Activated CD8-positive, alpha-beta T cell treated with anti-CD3 and anti-CD28 coated beads, Interleukin-2, amount 10 ng/mL, durations not matched to agents 7 days and 5 days (primary cell): ENCODE data around the gene SNX7. TPM values are rescaled to one million over a fixed set of nuclear protein-coding genes. Genes with fewer than 3 reads are reported as not detected.

Experiments used
- ATAC-seq: fragments of 150-1000 bp; cut with Tn5 transposase; one replicate; pipeline ENCODE4 v1.10.0; 2021; ENCODE audit warnings: moderate library complexity
- CTCF ChIA-PET: fragments of 350-600 bp; sonication (Branson Sonifier 250); formaldehyde crosslinking; loops from one replicate; lab custom pipeline; 2021; ENCODE audit warnings: antibody characterized with exemption; lab: Charles Lee
- POLR2A ChIA-PET: fragments of 350-600 bp; sonication (Branson Sonifier 250); formaldehyde crosslinking; loops from one replicate; lab custom pipeline; 2021; ENCODE audit warnings: antibody characterized with exemption; lab: Charles Lee
- DNase-seq: peaks from one replicate; pipeline ENCODE4 v3.0.0-alpha.2; 2020
- H3K27ac Mint-ChIP-seq: one replicate; pipeline ENCODE4 v1.8.0; 2021; ENCODE audit warnings: mild to moderate bottlenecking, mixed read lengths
- H3K27me3 Mint-ChIP-seq: one replicate; pipeline ENCODE4 v1.8.0; 2021; ENCODE audit warnings: low read depth, mixed read lengths
- H3K36me3 Mint-ChIP-seq: one replicate; pipeline ENCODE4 v1.8.0; 2021; ENCODE audit warnings: low read depth, mixed read lengths
- H3K4me1 Mint-ChIP-seq: one replicate; pipeline ENCODE4 v1.8.0; 2021; ENCODE audit warnings: low read depth, mixed read lengths
- H3K4me3 Mint-ChIP-seq: one replicate; pipeline ENCODE4 v1.8.0; 2021; ENCODE audit warnings: mild to moderate bottlenecking, mixed read lengths
- H3K9me3 Mint-ChIP-seq: one replicate; pipeline ENCODE4 v1.8.0; 2022; ENCODE audit warnings: mixed read lengths; ENCODE audit not compliant: insufficient read depth
- total RNA-seq, 2 experiments: library from RNA; stranded (reverse); gene quantifications; one replicate each; pipeline ENCODE4 v1.2.3, GENCODE V29; 2021

The SNX7 gene
- total RNA-seq, 2 experiments from 2014 or later = not detected

DNA sequence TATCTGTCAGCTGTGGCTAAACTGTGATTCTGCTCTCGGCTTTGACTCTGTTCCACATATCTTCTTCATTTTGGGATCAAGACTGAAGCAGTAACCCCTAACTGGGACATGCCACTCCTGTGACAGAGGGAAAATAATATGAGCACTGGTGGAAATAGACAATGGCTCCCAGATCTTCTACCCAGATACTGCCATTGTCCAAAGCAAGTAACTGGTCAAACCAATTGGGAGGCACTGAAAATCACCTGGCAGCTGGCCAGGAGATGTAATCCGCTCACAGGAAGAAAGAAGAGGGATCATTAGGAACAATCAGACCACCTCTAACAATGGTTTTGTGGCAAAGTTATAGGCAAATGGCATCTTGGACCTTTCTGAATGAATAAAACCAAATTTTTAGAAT is 10.7 kb downstream of the SNX7 start:
- Mint-ChIP-seq H3K36me3 (no peaks in the 10 kb centered on the region), H3K4me3 (no peak overlapping the region), H3K4me1 (no peaks in the 10 kb centered on the region), H3K9me3 (no peaks in the 10 kb centered on the region), H3K27ac (no peak overlapping the region), H3K27me3 (no peaks in the 10 kb centered on the region)
- ChIA-PET CTCF (no interaction called here), POLR2A (no interaction called here)
- DNase-seq (no peak), ATAC-seq (no peak)

DNA sequence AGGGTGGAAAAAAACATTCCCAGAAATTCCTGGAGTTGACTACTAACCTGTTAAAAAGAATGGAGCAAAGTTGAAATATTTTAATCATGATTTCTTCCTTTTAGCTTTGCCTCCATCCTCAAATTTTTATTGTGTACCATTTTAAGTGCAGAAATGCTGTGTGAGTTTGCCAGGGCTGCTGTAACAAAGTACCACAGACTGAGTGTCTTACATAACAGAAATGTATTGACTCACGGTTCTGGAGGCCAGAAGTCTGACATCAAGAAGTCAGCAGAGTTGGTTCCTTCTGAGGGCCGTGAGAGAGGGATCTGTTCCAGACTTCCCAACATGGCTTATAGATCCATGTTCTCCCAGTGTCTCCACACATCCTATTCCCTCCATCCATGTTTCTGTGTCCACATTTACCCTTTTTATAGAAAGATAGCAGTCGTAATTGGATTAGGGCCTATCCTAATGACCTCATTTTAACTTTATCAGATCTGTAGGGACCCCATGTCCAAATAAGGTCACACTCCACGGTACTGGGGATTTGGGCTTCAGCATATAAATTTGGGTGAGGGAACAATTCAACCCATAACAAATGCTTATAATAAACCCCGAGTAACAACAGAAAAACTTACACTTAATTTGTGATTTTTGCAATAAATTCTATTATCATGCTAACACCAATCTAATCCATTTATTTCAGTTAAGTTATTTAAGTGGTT is 12.7 kb downstream of the SNX7 start:
- H3K27ac Mint-ChIP-seq = no peak overlapping the region
- no peaks in the 10 kb centered on the region for H3K27me3 Mint-ChIP-seq
- H3K4me1 Mint-ChIP-seq = no peaks in the 10 kb centered on the region
- H3K9me3 Mint-ChIP-seq = no peaks in the 10 kb centered on the region
- H3K36me3 Mint-ChIP-seq = no peaks in the 10 kb centered on the region
- ChIA-PET POLR2A (no interaction called here), CTCF (no interaction called here)
- DNase-seq = no peak
- no peak for ATAC-seq
- H3K4me3 Mint-ChIP-seq = no peak overlapping the region

DNA sequence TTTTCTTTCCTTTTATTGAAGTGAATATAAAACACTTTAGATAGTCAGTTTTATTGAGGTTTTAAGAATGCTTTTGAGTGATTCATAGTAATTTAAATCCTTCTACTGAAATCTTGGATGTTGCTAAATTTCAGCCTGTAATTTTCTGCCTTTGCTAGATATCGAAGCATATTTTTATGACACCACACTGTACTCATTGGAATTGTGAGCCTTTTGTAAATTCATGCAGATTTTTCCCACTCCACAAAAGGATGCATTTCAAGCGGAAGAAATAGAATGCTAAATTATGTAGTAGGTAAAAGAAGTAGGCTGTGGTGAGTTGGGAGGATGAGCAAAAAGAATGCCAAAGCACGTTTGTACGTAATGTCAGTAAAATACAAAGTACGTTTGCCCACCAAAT is 13.8 kb downstream of the SNX7 start:
- DNase-seq (no peak), ATAC-seq (no peak)
- no peaks in the 10 kb centered on the region for H3K9me3 Mint-ChIP-seq
- POLR2A ChIA-PET = no interaction called here
- no peak overlapping the region for H3K27ac Mint-ChIP-seq
- no peaks in the 10 kb centered on the region for H3K36me3 Mint-ChIP-seq
- no peak overlapping the region for H3K4me3 Mint-ChIP-seq
- H3K27me3 Mint-ChIP-seq = no peaks in the 10 kb centered on the region
- CTCF ChIA-PET = no interaction called here
- no peaks in the 10 kb centered on the region for H3K4me1 Mint-ChIP-seq

DNA sequence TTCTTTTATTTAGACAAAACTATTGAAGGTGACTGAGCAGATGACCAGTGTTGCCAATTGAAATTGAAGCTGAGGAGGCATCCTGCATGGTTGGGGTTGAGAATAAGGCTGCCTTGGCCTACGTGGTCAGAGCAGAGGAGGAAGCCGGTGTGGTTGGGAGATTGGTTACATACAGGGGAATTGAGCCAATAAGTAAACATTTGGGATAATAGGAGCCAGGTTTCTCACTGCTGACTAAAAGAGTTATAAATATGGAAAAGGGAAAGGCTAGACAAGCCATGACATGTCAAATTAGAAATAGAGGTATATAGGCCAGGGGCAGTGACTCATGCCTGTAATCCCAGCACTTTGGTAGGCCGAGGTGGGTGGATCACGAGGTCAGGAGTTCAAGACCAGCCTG is 15.8 kb downstream of the SNX7 start:
- CTCF ChIA-PET = no interaction called here
- DNase-seq (no peak), ATAC-seq (no peak)
- Mint-ChIP-seq H3K27ac (no peak overlapping the region), H3K27me3 (no peaks in the 10 kb centered on the region), H3K4me3 (no peak overlapping the region), H3K36me3 (no peaks in the 10 kb centered on the region), H3K4me1 (no peaks in the 10 kb centered on the region), H3K9me3 (no peaks in the 10 kb centered on the region)
- POLR2A ChIA-PET = no interaction called here

DNA sequence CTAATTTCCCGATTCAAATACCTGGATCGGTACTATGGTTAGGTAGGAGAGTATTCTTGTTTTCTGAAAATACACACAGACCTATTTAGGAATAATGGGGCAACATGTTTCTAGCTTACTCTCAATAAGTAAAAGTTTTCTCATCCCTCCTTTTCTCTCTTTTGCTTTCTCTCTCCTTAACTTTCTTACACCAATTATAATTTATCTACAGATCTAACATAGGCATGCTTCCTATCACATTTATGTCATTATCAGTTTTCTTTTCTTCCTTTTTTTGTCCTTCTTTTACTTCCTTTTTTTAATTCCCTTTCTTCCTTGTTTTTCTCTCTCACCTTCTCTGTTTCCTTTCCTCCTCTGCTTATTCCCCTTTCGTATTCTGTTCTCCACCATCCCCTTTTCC is 20.3 kb downstream of the SNX7 start:
- Mint-ChIP-seq H3K27me3 (no peaks in the 10 kb centered on the region), H3K4me3 (no peak overlapping the region), H3K36me3 (no peaks in the 10 kb centered on the region), H3K9me3 (no peaks in the 10 kb centered on the region), H3K4me1 (no peaks in the 10 kb centered on the region), H3K27ac (no peak overlapping the region)
- ChIA-PET POLR2A (no interaction called here), CTCF (no interaction called here)
- ATAC-seq (no peak), DNase-seq (no peak)

DNA sequence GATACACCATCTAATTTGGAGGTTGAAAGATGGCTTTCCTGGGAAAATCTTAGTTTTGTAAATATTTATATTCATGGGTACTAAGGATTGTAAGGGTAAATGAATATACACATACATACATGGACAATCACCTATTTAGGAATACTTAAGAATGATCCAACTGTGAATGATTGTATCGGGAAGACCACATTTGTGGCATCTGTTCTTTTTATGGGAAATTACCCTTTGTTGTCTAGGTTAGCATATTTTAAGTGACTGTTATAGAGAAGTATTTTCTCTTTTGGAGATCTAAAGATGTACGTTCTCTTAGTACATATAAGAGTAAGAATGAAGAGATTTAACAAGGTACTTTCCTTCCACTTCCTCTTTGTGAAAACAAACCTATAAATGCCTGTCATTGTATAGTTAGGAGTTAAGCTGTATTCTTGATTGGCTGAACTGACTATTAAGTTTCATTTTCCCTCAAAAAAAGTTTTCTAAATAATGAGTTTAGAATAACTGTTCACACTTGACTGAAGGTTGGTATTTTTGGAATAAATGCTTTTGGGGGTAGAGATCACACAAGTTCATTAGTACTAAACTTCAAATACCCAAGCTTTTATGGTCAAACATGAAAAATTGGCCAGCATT is 26.7 kb downstream of the SNX7 start:
- Mint-ChIP-seq H3K9me3 (no peaks in the 10 kb centered on the region), H3K4me3 (no peak overlapping the region), H3K27ac (no peak overlapping the region), H3K36me3 (no peaks in the 10 kb centered on the region), H3K27me3 (no peaks in the 10 kb centered on the region), H3K4me1 (no peaks in the 10 kb centered on the region)
- CTCF ChIA-PET = no interaction called here
- no peak for DNase-seq
- POLR2A ChIA-PET = no interaction called here
- ATAC-seq = no peak

DNA sequence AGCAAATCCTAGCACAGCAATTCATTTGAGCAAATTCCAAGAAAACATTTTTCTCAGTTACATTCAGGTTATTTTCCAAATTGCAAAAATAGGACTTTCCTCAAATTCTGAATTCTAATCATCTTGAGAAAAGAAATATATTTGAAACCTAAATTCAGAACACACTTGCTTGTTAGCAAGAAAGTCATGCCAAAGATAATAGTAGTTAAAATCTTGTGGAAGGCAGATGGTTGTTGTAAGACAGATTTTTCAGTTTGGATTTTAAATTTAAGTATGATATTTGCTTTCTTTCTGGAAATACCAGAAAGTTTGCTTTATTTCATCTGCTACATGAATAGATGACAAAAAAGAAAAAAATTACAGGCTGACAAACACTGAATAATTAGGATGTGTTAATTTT is 29.1 kb downstream of the SNX7 start:
- CTCF ChIA-PET = no interaction called here
- no peak overlapping the region for H3K4me3 Mint-ChIP-seq
- ATAC-seq = no peak
- H3K27ac Mint-ChIP-seq = no peak overlapping the region
- no peaks in the 10 kb centered on the region for H3K27me3 Mint-ChIP-seq
- DNase-seq = no peak
- POLR2A ChIA-PET = no interaction called here
- no peaks in the 10 kb centered on the region for H3K36me3 Mint-ChIP-seq
- no peaks in the 10 kb centered on the region for H3K4me1 Mint-ChIP-seq
- H3K9me3 Mint-ChIP-seq = no peaks in the 10 kb centered on the region

DNA sequence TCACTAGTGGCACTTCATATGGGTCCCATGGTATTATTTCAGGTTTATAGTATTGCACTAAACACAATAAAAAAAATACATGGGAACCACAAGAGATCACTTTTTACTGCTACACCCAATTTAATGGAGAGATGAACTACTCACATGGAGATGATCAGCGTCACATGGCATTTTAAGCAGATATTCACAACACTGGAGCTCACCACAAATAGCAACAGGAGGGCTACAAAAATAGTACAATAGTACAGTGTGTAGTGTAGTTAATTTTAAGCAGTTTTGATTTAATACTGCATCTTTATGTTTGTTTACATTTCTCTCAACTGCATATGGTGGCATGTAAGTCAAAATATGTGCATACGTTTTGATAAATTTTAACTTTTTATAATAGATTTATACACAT is 31.0 kb downstream of the SNX7 start:
- DNase-seq = no peak
- no peaks in the 10 kb centered on the region for H3K36me3 Mint-ChIP-seq
- H3K27me3 Mint-ChIP-seq = no peaks in the 10 kb centered on the region
- no peak overlapping the region for H3K4me3 Mint-ChIP-seq
- CTCF ChIA-PET = no interaction called here
- H3K4me1 Mint-ChIP-seq = no peaks in the 10 kb centered on the region
- no peak overlapping the region for H3K27ac Mint-ChIP-seq
- no peak for ATAC-seq
- H3K9me3 Mint-ChIP-seq = no peaks in the 10 kb centered on the region
- POLR2A ChIA-PET = no interaction called here

DNA sequence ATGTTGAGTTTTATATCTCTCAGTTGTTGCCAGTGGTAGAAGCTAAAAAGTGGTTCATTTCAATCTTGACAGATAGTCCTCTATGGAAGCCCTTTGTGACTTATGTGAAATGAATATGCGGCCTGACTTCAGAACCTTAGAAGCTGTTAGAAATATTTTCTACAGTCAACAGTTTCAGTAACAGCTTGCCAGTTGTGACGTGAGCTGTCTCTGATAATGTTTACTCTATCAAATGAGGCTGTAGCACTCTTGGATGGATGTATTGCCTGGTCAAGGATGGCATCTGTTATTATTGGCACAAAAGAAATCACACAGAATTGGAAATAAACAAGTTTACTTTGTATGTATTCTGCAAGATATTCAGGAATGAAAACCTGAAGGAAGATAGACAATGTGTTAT is 31.9 kb downstream of the SNX7 start:
- no peaks in the 10 kb centered on the region for H3K4me1 Mint-ChIP-seq
- DNase-seq (no peak), ATAC-seq (no peak)
- POLR2A ChIA-PET = no interaction called here
- no peak overlapping the region for H3K4me3 Mint-ChIP-seq
- no peaks in the 10 kb centered on the region for H3K27me3 Mint-ChIP-seq
- CTCF ChIA-PET = no interaction called here
- H3K36me3 Mint-ChIP-seq = no peaks in the 10 kb centered on the region
- H3K27ac Mint-ChIP-seq = no peak overlapping the region
- H3K9me3 Mint-ChIP-seq = no peaks in the 10 kb centered on the region

DNA sequence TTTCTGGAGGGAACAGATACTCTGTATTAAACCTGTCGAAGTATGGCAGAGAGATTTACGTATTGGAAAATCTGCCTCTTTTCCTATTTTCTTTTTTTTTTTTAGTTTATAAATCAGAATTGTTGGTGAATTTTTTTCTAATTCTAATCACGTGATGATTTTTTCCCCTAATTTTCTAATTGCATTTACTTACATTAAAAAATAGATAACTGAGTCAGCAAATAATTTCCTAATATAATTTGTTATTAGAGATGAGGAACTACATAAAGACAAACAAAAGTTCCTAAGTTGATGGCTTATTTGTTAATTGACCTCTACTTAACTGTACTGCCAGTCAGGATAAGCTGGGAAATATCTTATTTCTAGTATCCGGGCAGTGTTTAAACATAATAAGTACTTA is 34.6 kb downstream of the SNX7 start:
- CTCF ChIA-PET = no interaction called here
- ATAC-seq (no peak), DNase-seq (no peak)
- Mint-ChIP-seq H3K4me3 (no peak overlapping the region), H3K27me3 (no peaks in the 10 kb centered on the region), H3K27ac (no peak overlapping the region), H3K36me3 (no peaks in the 10 kb centered on the region), H3K4me1 (no peaks in the 10 kb centered on the region), H3K9me3 (no peaks in the 10 kb centered on the region)
- POLR2A ChIA-PET = no interaction called here

DNA sequence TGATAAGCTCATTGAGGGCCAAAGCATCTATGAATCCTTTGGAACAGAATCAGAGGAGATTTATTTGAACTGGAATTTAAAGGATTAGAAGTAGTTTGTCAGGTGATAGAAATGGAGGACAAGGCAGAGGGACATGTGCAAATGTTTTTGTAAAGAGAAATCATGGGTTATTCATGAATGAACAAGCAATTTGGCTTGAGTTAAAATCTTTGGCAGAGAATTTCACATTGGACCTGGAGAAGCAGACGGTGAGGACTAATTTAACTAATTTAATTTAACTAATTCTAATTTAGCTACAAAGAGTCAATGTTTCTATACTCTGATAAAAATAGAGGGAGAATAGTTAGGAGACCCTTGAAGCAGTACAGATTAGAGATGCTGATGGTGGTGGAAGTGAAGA is 36.3 kb downstream of the SNX7 start:
- no peak overlapping the region for H3K4me3 Mint-ChIP-seq
- ChIA-PET CTCF (no interaction called here), POLR2A (no interaction called here)
- H3K27ac Mint-ChIP-seq = no peak overlapping the region
- H3K9me3 Mint-ChIP-seq = no peaks in the 10 kb centered on the region
- H3K4me1 Mint-ChIP-seq = no peaks in the 10 kb centered on the region
- ATAC-seq (no peak), DNase-seq (no peak)
- no peaks in the 10 kb centered on the region for H3K27me3 Mint-ChIP-seq
- no peaks in the 10 kb centered on the region for H3K36me3 Mint-ChIP-seq

DNA sequence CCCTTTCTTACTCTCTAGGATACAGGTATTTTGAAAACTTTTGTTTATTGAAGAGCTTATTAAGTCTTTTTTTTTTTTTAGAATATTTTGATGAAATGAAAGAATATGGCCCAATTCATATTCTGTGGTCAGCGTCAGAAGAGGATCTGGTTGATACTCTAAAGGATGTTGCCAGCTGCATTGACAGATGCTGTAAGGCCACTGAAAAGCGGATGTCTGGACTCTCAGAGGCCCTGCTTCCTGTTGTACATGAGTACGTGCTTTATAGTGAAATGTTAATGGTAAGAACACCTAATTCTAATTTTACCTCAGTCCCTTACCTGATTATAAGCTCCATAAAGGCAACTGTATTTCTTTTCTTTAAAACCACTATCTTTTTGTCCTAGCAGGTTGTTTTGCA is 37.1 kb downstream of the SNX7 start:
- no peaks in the 10 kb centered on the region for H3K36me3 Mint-ChIP-seq
- H3K4me1 Mint-ChIP-seq = no peaks in the 10 kb centered on the region
- CTCF ChIA-PET = no interaction called here
- H3K9me3 Mint-ChIP-seq = no peaks in the 10 kb centered on the region
- ATAC-seq (no peak), DNase-seq (no peak)
- H3K27me3 Mint-ChIP-seq = no peaks in the 10 kb centered on the region
- POLR2A ChIA-PET = no interaction called here
- no peak overlapping the region for H3K27ac Mint-ChIP-seq
- no peak overlapping the region for H3K4me3 Mint-ChIP-seq

DNA sequence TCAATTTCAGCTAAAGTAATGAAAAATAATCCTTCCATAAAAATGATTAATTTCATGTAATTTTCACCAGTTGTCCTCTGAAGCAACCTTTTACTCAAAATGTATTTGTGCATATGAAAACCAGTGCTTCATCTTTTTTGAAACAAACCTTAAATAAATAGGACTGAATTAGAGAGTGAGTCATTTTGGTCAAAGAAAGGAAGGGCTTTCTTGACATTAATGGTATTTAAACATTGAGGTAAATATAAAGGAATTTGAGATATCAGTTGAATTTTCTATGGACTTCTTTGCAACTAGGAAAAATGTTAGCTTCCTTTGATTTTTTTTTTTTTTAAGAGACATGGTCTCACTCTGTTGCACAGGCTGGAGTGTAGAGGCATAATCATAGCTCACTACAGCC is 38.7 kb downstream of the SNX7 start:
- H3K27me3 Mint-ChIP-seq = no peaks in the 10 kb centered on the region
- no peak overlapping the region for H3K4me3 Mint-ChIP-seq
- H3K9me3 Mint-ChIP-seq = no peaks in the 10 kb centered on the region
- H3K36me3 Mint-ChIP-seq = no peaks in the 10 kb centered on the region
- H3K4me1 Mint-ChIP-seq = no peaks in the 10 kb centered on the region
- H3K27ac Mint-ChIP-seq = no peak overlapping the region
- no peak for ATAC-seq
- no peak for DNase-seq
- ChIA-PET POLR2A (no interaction called here), CTCF (no interaction called here)
